ENCODE measurements around the gene ANKRD60. TPM values are rescaled to one million over a fixed set of nuclear protein-coding genes. Genes with fewer than 3 reads are reported as not detected.

Gene ANKRD60
- total and polyA plus RNA-seq, 2 donors (not counting 1 experiment from before 2014, with no cell fraction given) = not detected

- no peaks in the 10 kb centered on the region for H4K20me1 ChIP-seq (ENCODE audit: control insufficient read depth, extremely low read depth, insufficient read depth, low read length)
- no peak overlapping the region for H3K4me3 ChIP-seq (replicated peaks in 1 of 4; ENCODE audit: control extremely low read depth in 1 of 4, insufficient read depth in 1 of 4, low read depth in 3 of 4, low read length in 4 of 4)
- H3K4me1 ChIP-seq (ENCODE audit: control insufficient read depth, extremely low read depth, insufficient read depth, low read length) = no peaks in the 10 kb centered on the region
- no peak for DNase-seq (ENCODE audit: low read depth in 2 of 2)
- H2AFZ ChIP-seq (ENCODE audit: low read length) = no peak overlapping the region
- peaks cover 2% of the 10 kb centered on the region for H3K79me2 ChIP-seq (ENCODE audit: control insufficient read depth, insufficient read depth, low read length)
- no peaks in the 10 kb centered on the region for H3K27me3 ChIP-seq (ENCODE audit: control insufficient read depth, insufficient read depth, low read length)
- H3K27ac ChIP-seq (ENCODE audit: insufficient read depth, low read length) = no peak overlapping the region
- no peaks in the 10 kb centered on the region for H3K36me3 ChIP-seq (ENCODE audit: control insufficient read depth, insufficient read depth, low read length)
- H3K9me3 ChIP-seq (ENCODE audit: control insufficient read depth, insufficient read depth, low read depth, low read length) = no peaks in the 10 kb centered on the region
- TF ChIP-seq EZH2 (IDR thresholded peaks at IDR 0.05; ENCODE audit: low read length, missing control alignments) = no peak
- TF ChIP-seq CTCF (conservative IDR thresholded peaks at IDR 0.05 in 1 of 2, IDR thresholded peaks at IDR 0.05 in 1 of 2; ENCODE audit: low read depth in 1 of 2, low read length in 2 of 2) = no peak
- no peak overlapping the region for H3K4me2 ChIP-seq (ENCODE audit: extremely low read depth, insufficient read depth, low read length)
- no peak overlapping the region for H3K9ac ChIP-seq (ENCODE audit: insufficient read depth, low read length)
Measured at GRCh38 chr20:58277107-58277506, 48.7 kb upstream of the ANKRD60 start.

- Histone ChIP-seq H3K27me3 (ENCODE audit: control insufficient read depth, insufficient read depth, low read length) (no peaks in the 10 kb centered on the region), H3K4me1 (ENCODE audit: control insufficient read depth, extremely low read depth, insufficient read depth, low read length) (no peaks in the 10 kb centered on the region), H3K9ac (ENCODE audit: insufficient read depth, low read length) (no peak overlapping the region), H3K27ac (ENCODE audit: insufficient read depth, low read length) (no peak overlapping the region), H3K79me2 (ENCODE audit: control insufficient read depth, insufficient read depth, low read length) (no peaks in the 10 kb centered on the region), H4K20me1 (ENCODE audit: control insufficient read depth, extremely low read depth, insufficient read depth, low read length) (no peaks in the 10 kb centered on the region), H2AFZ (ENCODE audit: low read length) (no peak overlapping the region), H3K4me3 (replicated peaks in 1 of 4; ENCODE audit: control extremely low read depth in 1 of 4, insufficient read depth in 1 of 4, low read depth in 3 of 4, low read length in 4 of 4) (no peak overlapping the region), H3K36me3 (ENCODE audit: control insufficient read depth, insufficient read depth, low read length) (no peaks in the 10 kb centered on the region), H3K9me3 (ENCODE audit: control insufficient read depth, insufficient read depth, low read depth, low read length) (no peaks in the 10 kb centered on the region), H3K4me2 (ENCODE audit: extremely low read depth, insufficient read depth, low read length) (no peak overlapping the region)
- no peak for DNase-seq (ENCODE audit: low read depth in 2 of 2)
- TF ChIP-seq CTCF (conservative IDR thresholded peaks at IDR 0.05 in 1 of 2, IDR thresholded peaks at IDR 0.05 in 1 of 2; ENCODE audit: low read depth in 1 of 2, low read length in 2 of 2) = no peak
- TF ChIP-seq EZH2 (IDR thresholded peaks at IDR 0.05; ENCODE audit: low read length, missing control alignments) = no peak
Measured at GRCh38 chr20:58274384-58274783, 45.9 kb upstream of the ANKRD60 start.

- no peaks in the 10 kb centered on the region for H4K20me1 ChIP-seq (ENCODE audit: control insufficient read depth, extremely low read depth, insufficient read depth, low read length)
- no peaks in the 10 kb centered on the region for H3K27me3 ChIP-seq (ENCODE audit: control insufficient read depth, insufficient read depth, low read length)
- TF ChIP-seq EZH2 (IDR thresholded peaks at IDR 0.05; ENCODE audit: low read length, missing control alignments) = no peak
- TF ChIP-seq CTCF (conservative IDR thresholded peaks at IDR 0.05 in 1 of 2, IDR thresholded peaks at IDR 0.05 in 1 of 2; ENCODE audit: low read depth in 1 of 2, low read length in 2 of 2) = no peak
- no peaks in the 10 kb centered on the region for H3K79me2 ChIP-seq (ENCODE audit: control insufficient read depth, insufficient read depth, low read length)
- no peak overlapping the region for H2AFZ ChIP-seq (ENCODE audit: low read length)
- H3K4me3 ChIP-seq (replicated peaks in 1 of 4; ENCODE audit: control extremely low read depth in 1 of 4, insufficient read depth in 1 of 4, low read depth in 3 of 4, low read length in 4 of 4) = no peak overlapping the region
- H3K4me1 ChIP-seq (ENCODE audit: control insufficient read depth, extremely low read depth, insufficient read depth, low read length) = no peaks in the 10 kb centered on the region
- H3K4me2 ChIP-seq (ENCODE audit: extremely low read depth, insufficient read depth, low read length) = no peak overlapping the region
- peak; percentile 8 to 64 for DNase-seq (ENCODE audit: low read depth in 2 of 2)
- no peak overlapping the region for H3K9ac ChIP-seq (ENCODE audit: insufficient read depth, low read length)
- no peak overlapping the region for H3K27ac ChIP-seq (ENCODE audit: insufficient read depth, low read length)
- H3K36me3 ChIP-seq (ENCODE audit: control insufficient read depth, insufficient read depth, low read length) = peaks cover 3% of the 10 kb centered on the region
- no peaks in the 10 kb centered on the region for H3K9me3 ChIP-seq (ENCODE audit: control insufficient read depth, insufficient read depth, low read depth, low read length)
Measured at GRCh38 chr20:58271606-58272351, 43.3 kb upstream of the ANKRD60 start.

Data from fibroblast of lung (primary cell).